22Rv1 (cell line): ENCODE measurements around the gene SACM1L.

Experiments used
- ZFX ChIP-seq: fragments of 450-650 bp; IDR thresholded peaks from 2 replicates; pipeline ENCODE4 v1.6.1; 2017; ENCODE audit warnings: antibody characterized with exemption, borderline replicate concordance
- TF ChIP-seq, protein P1 (sequence below): fragments of 450-650 bp; IDR thresholded peaks from 2 replicates; pipeline ENCODE4 v1.5.1; 2017; ENCODE audit warnings: mild to moderate bottlenecking

DNA sequence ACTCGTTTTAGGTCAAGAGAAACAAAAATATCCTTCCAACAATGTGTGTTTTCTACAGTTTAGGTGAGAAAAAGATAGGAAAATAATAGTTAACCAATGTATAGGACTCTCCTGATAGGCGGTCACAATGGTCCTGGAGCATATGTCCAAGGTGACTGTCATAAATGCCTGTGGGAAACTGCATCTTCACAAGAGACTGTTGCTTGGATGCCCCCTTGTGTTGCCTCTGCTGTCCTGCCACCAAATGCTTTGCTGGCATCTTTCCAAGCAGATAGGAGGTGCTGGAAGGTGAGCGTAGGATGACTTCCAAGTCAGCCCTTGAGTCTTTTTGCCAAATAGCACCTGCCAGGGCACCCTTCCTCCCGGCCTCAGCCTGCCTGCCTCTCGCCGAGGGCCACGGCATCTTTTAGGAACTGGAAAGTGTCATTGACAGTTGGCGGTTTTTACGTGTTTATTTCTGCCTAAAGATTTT lies 24.1 kb upstream of the SACM1L start:
- TF ChIP-seq, protein P1, sequence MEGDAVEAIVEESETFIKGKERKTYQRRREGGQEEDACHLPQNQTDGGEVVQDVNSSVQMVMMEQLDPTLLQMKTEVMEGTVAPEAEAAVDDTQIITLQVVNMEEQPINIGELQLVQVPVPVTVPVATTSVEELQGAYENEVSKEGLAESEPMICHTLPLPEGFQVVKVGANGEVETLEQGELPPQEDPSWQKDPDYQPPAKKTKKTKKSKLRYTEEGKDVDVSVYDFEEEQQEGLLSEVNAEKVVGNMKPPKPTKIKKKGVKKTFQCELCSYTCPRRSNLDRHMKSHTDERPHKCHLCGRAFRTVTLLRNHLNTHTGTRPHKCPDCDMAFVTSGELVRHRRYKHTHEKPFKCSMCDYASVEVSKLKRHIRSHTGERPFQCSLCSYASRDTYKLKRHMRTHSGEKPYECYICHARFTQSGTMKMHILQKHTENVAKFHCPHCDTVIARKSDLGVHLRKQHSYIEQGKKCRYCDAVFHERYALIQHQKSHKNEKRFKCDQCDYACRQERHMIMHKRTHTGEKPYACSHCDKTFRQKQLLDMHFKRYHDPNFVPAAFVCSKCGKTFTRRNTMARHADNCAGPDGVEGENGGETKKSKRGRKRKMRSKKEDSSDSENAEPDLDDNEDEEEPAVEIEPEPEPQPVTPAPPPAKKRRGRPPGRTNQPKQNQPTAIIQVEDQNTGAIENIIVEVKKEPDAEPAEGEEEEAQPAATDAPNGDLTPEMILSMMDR = peak; percentile 63
- no peak for TF ChIP-seq ZFX
